A673 (cell line): ENCODE measurements around the gene ITGBL1. TPM values are rescaled to one million over a fixed set of nuclear protein-coding genes. Genes with fewer than 3 reads are reported as not detected.

Source experiments
- BruUV-seq: library from RNA; stranded (reverse); fragments of 400-500 nt; replicated peaks from 2 replicates; lab custom pipeline; 2021; lab: Mats Ljungman, UMichigan
- CTCF ChIA-PET: fragments of 300-600 bp; sonication (Branson Sonifier 250); formaldehyde crosslinking; loops from one replicate; lab custom pipeline; 2022; ENCODE audit warnings: antibody characterized with exemption; lab: Charles Lee
- POLR2A ChIA-PET: fragments of 300-600 bp; sonication (Branson Sonifier 250); formaldehyde crosslinking; loops from one replicate; lab custom pipeline; 2022; ENCODE audit warnings: antibody characterized with exemption; ENCODE audit not compliant: low non-redundant PET; lab: Charles Lee
- DNase-seq: peaks from one replicate; pipeline ENCODE4 v3.0.0-alpha.2; 2015; ENCODE audit warnings: low spot score
- H3K27ac ChIP-seq: fragments of 200-600 bp; sonication (generic); 2 replicates; pipeline ENCODE4 v1.5.1; 2016; ENCODE audit warnings: mixed run types, low read depth, mild to moderate bottlenecking, mixed read lengths, antibody characterized with exemption, low read length; ENCODE audit not compliant: poor library complexity, severe bottlenecking
- H3K27me3 ChIP-seq: fragments of 200-600 bp; sonication (generic); replicated peaks from 2 replicates; pipeline ENCODE4 v1.6.1; 2017; ENCODE audit warnings: mixed run types, low read depth, mild to moderate bottlenecking, mixed read lengths, antibody characterized with exemption, low read length; ENCODE audit not compliant: insufficient read depth, poor library complexity
- H3K36me3 ChIP-seq: fragments of 200-600 bp; sonication (generic); 2 replicates; pipeline ENCODE4 v1.6.1; 2016; ENCODE audit warnings: mixed run types, mild to moderate bottlenecking, mixed read lengths, antibody characterized with exemption, low read length; ENCODE audit not compliant: insufficient read depth, poor library complexity, severe bottlenecking
- H3K4me1 ChIP-seq: fragments of 200-600 bp; sonication (generic); 2 replicates; pipeline ENCODE4 v1.6.1; 2017; ENCODE audit warnings: mixed run types, mild to moderate bottlenecking, mixed read lengths, antibody characterized with exemption, low read length; ENCODE audit not compliant: insufficient read depth, poor library complexity, severe bottlenecking
- H3K4me3 ChIP-seq: fragments of 200-600 bp; sonication (generic); 2 replicates; pipeline ENCODE4 v1.5.1; 2016; ENCODE audit warnings: low read depth, mixed run types, mild to moderate bottlenecking, mixed read lengths, low read length; ENCODE audit not compliant: poor library complexity, severe bottlenecking
- H3K9me3 ChIP-seq: fragments of 200-600 bp; sonication (generic); 2 replicates; pipeline ENCODE4 v1.6.1; 2016; ENCODE audit warnings: mixed run types, low read depth, mild to moderate bottlenecking, mixed read lengths, antibody characterized with exemption, low read length; ENCODE audit not compliant: poor library complexity, severe bottlenecking
- EZH2 ChIP-seq: fragments of 200-600 bp; sonication (generic); IDR thresholded peaks from 2 replicates; pipeline ENCODE4 v1.6.1; 2017; ENCODE audit warnings: borderline replicate concordance, low read depth, mild to moderate bottlenecking, mixed read lengths, antibody characterized with exemption, low read length; ENCODE audit not compliant: poor library complexity, severe bottlenecking
- intact Hi-C: fragments of 100-400 bp; cut with micrococcal nuclease; formaldehyde crosslinking; loops from one replicate; pipeline ENCODE4 v1.10.0; 2022; ENCODE audit not compliant: unreplicated experiment
- total RNA-seq: library from RNA; stranded (reverse); gene quantifications from 2 replicates; pipeline ENCODE4 v1.2.3, GENCODE V29; 2021
- TF ChIP-seq, protein P1 (sequence below): fragments of 300-800, 200-600 bp; sonication (generic); conservative IDR thresholded peaks from 2 replicates; pipeline ENCODE4 v1.5.1; 2017; ENCODE audit warnings: low read depth, mild to moderate bottlenecking, antibody characterized with exemption, low read length, moderate library complexity, mixed read lengths

Gene ITGBL1
- total RNA-seq, 1 experiment from 2014 or later: 0.64 TPM

DNA sequence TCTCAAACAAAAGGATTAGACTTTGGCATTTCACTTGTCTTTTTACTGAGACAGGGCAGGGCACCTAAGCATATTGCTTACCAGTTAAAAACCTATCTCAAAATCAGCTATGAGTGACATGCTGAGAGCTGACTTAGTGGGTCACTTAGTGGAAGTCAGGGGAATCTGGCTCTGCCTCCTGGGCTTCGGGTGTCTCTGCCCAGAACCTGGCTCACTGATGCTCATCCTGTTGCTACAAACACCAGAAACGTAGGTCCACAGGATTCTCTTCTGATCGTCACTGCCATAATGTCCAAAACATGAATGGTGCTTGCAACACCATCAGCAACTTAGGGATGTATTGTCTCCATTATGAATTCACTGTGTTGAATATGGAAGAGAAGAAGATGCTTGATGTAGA is 276.1 kb downstream of the ITGBL1 start:
- no peak overlapping the region for H3K27ac ChIP-seq
- H3K36me3 ChIP-seq: no peaks in the 10 kb centered on the region
- POLR2A ChIA-PET: no interaction called here
- H3K4me1 ChIP-seq: no peaks in the 10 kb centered on the region
- intact Hi-C loops: no loop called here
- CTCF ChIA-PET: no interaction called here
- BruUV-seq: no TSS peak
- DNase-seq: no peak
- no peaks in the 10 kb centered on the region for H3K9me3 ChIP-seq
- no peak for TF ChIP-seq EZH2
- TF ChIP-seq, protein P1, sequence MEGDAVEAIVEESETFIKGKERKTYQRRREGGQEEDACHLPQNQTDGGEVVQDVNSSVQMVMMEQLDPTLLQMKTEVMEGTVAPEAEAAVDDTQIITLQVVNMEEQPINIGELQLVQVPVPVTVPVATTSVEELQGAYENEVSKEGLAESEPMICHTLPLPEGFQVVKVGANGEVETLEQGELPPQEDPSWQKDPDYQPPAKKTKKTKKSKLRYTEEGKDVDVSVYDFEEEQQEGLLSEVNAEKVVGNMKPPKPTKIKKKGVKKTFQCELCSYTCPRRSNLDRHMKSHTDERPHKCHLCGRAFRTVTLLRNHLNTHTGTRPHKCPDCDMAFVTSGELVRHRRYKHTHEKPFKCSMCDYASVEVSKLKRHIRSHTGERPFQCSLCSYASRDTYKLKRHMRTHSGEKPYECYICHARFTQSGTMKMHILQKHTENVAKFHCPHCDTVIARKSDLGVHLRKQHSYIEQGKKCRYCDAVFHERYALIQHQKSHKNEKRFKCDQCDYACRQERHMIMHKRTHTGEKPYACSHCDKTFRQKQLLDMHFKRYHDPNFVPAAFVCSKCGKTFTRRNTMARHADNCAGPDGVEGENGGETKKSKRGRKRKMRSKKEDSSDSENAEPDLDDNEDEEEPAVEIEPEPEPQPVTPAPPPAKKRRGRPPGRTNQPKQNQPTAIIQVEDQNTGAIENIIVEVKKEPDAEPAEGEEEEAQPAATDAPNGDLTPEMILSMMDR: no peak
- H3K4me3 ChIP-seq: no peak overlapping the region
- no peaks in the 10 kb centered on the region for H3K27me3 ChIP-seq

DNA sequence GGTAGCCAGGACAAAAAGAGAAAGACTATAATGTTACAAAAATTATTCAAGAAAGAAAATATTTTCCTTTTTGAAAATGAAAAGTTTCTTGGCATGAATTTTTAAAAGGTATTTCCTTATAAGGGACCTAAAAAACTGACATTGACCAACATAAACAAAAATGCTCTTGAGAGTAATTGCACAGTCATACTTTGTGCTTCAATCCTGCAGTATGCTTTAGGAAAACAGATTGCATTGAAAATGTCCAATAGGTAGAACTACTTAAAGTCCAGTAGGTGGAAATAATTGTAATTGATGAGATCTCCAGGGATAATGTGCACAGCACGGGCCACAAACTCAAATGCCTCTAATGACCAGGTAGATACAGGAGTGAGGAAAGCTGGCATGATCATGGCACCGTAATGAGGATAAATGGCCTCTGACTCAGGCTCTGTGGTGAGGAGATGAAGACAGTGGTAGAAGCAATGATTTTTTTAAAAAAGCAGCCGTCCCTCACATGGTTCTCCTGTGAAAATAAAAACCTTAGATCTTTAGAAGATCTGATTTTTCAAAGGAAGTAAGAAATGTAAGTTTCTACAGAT is 278.0 kb downstream of the ITGBL1 start:
- Histone ChIP-seq H3K9me3 (no peaks in the 10 kb centered on the region), H3K4me3 (no peak overlapping the region), H3K27ac (no peak overlapping the region), H3K27me3 (no peaks in the 10 kb centered on the region), H3K4me1 (no peaks in the 10 kb centered on the region), H3K36me3 (no peaks in the 10 kb centered on the region)
- DNase-seq: no peak
- TF ChIP-seq EZH2: no peak
- TF ChIP-seq, protein P1: no peak
- intact Hi-C loops: no loop called here
- POLR2A ChIA-PET: no interaction called here
- CTCF ChIA-PET: no interaction called here
- no TSS peak for BruUV-seq

DNA sequence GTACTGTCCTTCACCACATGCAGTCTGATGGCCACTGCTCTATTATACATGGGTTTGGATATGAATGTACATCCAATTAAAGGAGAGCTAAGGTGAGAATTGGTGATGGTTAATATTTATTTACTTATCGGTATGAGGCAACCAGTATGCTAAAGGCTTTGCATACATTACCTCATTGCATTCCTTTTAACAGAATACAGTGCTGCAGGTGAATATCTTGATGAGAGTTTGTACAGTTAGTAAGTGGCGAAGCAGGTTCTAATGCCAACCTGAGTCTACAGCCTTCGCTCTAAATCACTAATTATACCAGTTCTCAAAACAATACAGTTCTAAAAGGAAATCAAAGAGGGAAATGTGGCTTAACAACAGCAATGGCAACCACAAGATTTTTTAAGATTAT is 284.1 kb downstream of the ITGBL1 start:
- Histone ChIP-seq H3K4me3 (no peak overlapping the region), H3K4me1 (no peaks in the 10 kb centered on the region), H3K27ac (no peak overlapping the region), H3K9me3 (no peaks in the 10 kb centered on the region), H3K27me3 (no peaks in the 10 kb centered on the region), H3K36me3 (no peaks in the 10 kb centered on the region)
- TF ChIP-seq, protein P1: no peak
- no peak for TF ChIP-seq EZH2
- no TSS peak for BruUV-seq
- ChIA-PET POLR2A (no interaction called here), CTCF (no interaction called here)
- no peak for DNase-seq
- intact Hi-C loops: no loop called here
